ENCODE data around the gene BCAS1. TPM values are rescaled to one million over a fixed set of nuclear protein-coding genes. Genes with fewer than 3 reads are reported as not detected.
A peak's percentile ranks its signal among the peaks of the same experiment; 100 is the strongest.

BCAS1 gene
- total RNA-seq, 4 donors from 2014 or later: 0.35 to 1.0 TPM; not detected in 2

- Histone ChIP-seq H3K36me3 (no peaks in the 10 kb centered on the region), H3K9me3 (no peaks in the 10 kb centered on the region), H3K4me1 (no peaks in the 10 kb centered on the region), H3K4me3 (no peak overlapping the region), H3K27me3 (peaks cover 18% of the 10 kb centered on the region), H3K27ac (no peak overlapping the region)
- 42 to 85% methylated on average over 2 to 4 of the region's 4 CpGs for WGBS, 2 donors (ENCODE audit: low coverage in 1 of 2)
- TF ChIP-seq POLR2AphosphoS5 (IDR thresholded peaks at IDR 0.05): no peak
- TF ChIP-seq POLR2A (IDR thresholded peaks at IDR 0.05): no peak
- TF ChIP-seq CTCF (IDR thresholded peaks at IDR 0.05): no peak
- TF ChIP-seq EP300 (IDR thresholded peaks at IDR 0.05): no peak
- no peak for ATAC-seq
Measured at GRCh38 chr20:53986037-53986650, 84.2 kb downstream of the BCAS1 start.

- WGBS, 2 donors (ENCODE audit: low coverage in 1 of 2): 64 to 98% methylated on average over 3 to 4 of the region's 8 CpGs
- no peak overlapping the region for H3K4me3 ChIP-seq
- no peak for ATAC-seq
- no peaks in the 10 kb centered on the region for H3K9me3 ChIP-seq
- no peaks in the 10 kb centered on the region for H3K36me3 ChIP-seq
- peaks cover 22% of the 10 kb centered on the region for H3K27me3 ChIP-seq
- TF ChIP-seq CTCF (IDR thresholded peaks at IDR 0.05): no peak
- no peak for TF ChIP-seq POLR2AphosphoS5 (IDR thresholded peaks at IDR 0.05)
- no peak for TF ChIP-seq POLR2A (IDR thresholded peaks at IDR 0.05)
- TF ChIP-seq EP300 (IDR thresholded peaks at IDR 0.05): no peak
- peak overlapping the region in 3 of 4 donors; percentile 35 to 47 (median 43) for H3K27ac ChIP-seq
- H3K4me1 ChIP-seq: no peaks in the 10 kb centered on the region
Measured at GRCh38 chr20:53985150-53985518, 85.3 kb downstream of the BCAS1 start.

- Histone ChIP-seq H3K4me3 (no peak overlapping the region), H3K9me3 (no peaks in the 10 kb centered on the region), H3K27me3 (peaks cover 25% of the 10 kb centered on the region), H3K4me1 (no peaks in the 10 kb centered on the region), H3K36me3 (no peaks in the 10 kb centered on the region), H3K27ac (peak overlapping the region in 3 of 4 donors; percentile 35 to 47 (median 43))
- 22 to 45% methylated on average over 4 to 6 of the region's 6 CpGs for WGBS, 2 donors (ENCODE audit: low coverage in 1 of 2)
- peak; percentile 87 for ATAC-seq
- TF ChIP-seq POLR2AphosphoS5 (IDR thresholded peaks at IDR 0.05) (no peak), EP300 (IDR thresholded peaks at IDR 0.05) (no peak), CTCF (IDR thresholded peaks at IDR 0.05) (no peak), POLR2A (IDR thresholded peaks at IDR 0.05) (no peak)
Measured at GRCh38 chr20:53984356-53985149, 85.8 kb downstream of the BCAS1 start.

- Histone ChIP-seq H3K36me3 (no peaks in the 10 kb centered on the region), H3K4me3 (no peak overlapping the region), H3K4me1 (no peaks in the 10 kb centered on the region), H3K27ac (no peak overlapping the region), H3K9me3 (no peaks in the 10 kb centered on the region), H3K27me3 (peaks cover 33% of the 10 kb centered on the region)
- TF ChIP-seq POLR2A (IDR thresholded peaks at IDR 0.05) (no peak), EP300 (IDR thresholded peaks at IDR 0.05) (no peak), POLR2AphosphoS5 (IDR thresholded peaks at IDR 0.05) (no peak), CTCF (IDR thresholded peaks at IDR 0.05) (no peak)
- 57 to 79% methylated on average over 1 to 3 of the region's 3 CpGs for WGBS, 2 donors (ENCODE audit: low coverage in 1 of 2)
- ATAC-seq: no peak
Measured at GRCh38 chr20:53983401-53983800, 87.0 kb downstream of the BCAS1 start.

GRCh38 chr20:53982624-53983023 lies 87.8 kb downstream of the BCAS1 start:
- TF ChIP-seq CTCF (IDR thresholded peaks at IDR 0.05) (no peak), POLR2AphosphoS5 (IDR thresholded peaks at IDR 0.05) (no peak), POLR2A (IDR thresholded peaks at IDR 0.05) (no peak), EP300 (IDR thresholded peaks at IDR 0.05) (no peak)
- 46 to 71% methylated on average over 2 of the region's 2 CpGs for WGBS, 2 donors (ENCODE audit: low coverage in 1 of 2)
- Histone ChIP-seq H3K36me3 (no peaks in the 10 kb centered on the region), H3K27me3 (peaks cover 27% of the 10 kb centered on the region), H3K4me1 (no peaks in the 10 kb centered on the region), H3K4me3 (no peak overlapping the region), H3K27ac (no peak overlapping the region), H3K9me3 (no peaks in the 10 kb centered on the region)
- no peak for ATAC-seq
